Measurements from ENCODE around the gene DEPDC1B. TPM values are rescaled to one million over a fixed set of nuclear protein-coding genes. Genes with fewer than 3 reads are reported as not detected.

DEPDC1B gene
- total and polyA plus RNA-seq, 2 of the 8 experiments (the other 6 are each of a cell fraction or from before 2014, with no cell fraction given) = 30.8 to 67.4 TPM

DNA sequence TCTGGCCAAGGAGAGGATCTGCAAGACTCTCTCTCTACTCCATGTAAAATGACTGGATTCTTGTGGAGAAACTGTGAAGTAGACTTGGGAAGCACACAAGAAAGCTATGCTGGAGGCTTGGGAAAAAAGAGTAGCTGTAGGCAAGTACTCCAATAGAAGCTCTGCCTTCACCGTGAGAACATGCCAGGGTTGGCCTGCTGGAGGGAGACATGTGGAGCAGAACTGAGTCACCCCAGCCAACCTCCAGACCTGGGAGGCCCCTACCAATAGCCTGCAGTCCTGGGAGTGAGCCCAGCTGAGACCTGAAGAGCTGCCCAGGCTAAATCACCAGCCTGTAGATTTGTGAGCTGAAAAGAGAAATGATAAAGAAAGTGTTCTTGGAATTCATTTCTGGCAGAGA, 66.6 kb downstream of the DEPDC1B start (continued):
- TF ChIP-seq KDM1A (IDR thresholded peaks at IDR 0.05; ENCODE audit: borderline replicate concordance, low read length) (no peak), KDM5A (IDR thresholded peaks at IDR 0.05; ENCODE audit: low read length) (no peak), EGR1 (IDR thresholded peaks at IDR 0.05; ENCODE audit: borderline replicate concordance, low read depth, low read length) (no peak)
- TF ChIP-seq, protein P1, sequence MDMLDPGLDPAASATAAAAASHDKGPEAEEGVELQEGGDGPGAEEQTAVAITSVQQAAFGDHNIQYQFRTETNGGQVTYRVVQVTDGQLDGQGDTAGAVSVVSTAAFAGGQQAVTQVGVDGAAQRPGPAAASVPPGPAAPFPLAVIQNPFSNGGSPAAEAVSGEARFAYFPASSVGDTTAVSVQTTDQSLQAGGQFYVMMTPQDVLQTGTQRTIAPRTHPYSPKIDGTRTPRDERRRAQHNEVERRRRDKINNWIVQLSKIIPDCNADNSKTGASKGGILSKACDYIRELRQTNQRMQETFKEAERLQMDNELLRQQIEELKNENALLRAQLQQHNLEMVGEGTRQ (IDR thresholded peaks at IDR 0.05; ENCODE audit: low read length) = no peak

Measured in H1 (cell line).